Stimulated activated CD8-positive, alpha-beta memory T cell treated with anti-CD3 and anti-CD28 coated beads, Interleukin-2, amount 100 ng/mL, for 48 hours (primary cell): ENCODE data around the gene NAGS.
A peak's percentile ranks its signal among the peaks of the same experiment; 100 is the strongest.
"Not testable (repeated sequence)": the region's sequence is repeated elsewhere in the genome, so short reads cannot be mapped to it uniquely, and the experiment has no call there.

Experiments
- DNase-seq, 2 donors: peaks; one replicate each; pipeline ENCODE4 v3.0.0-alpha.2; 2020; ENCODE audit warnings: low read depth in 2 of 2

NAGS gene

GRCh38 chr17:43983515-43984411 lies 20.7 kb upstream of the NAGS start:
- no peak for DNase-seq

- no peak for DNase-seq
Measured at GRCh38 chr17:43984521-43984920, 19.9 kb upstream of the NAGS start.

GRCh38 chr17:43986225-43986981 lies 18.0 kb upstream of the NAGS start:
- DNase-seq = no peak

DNA sequence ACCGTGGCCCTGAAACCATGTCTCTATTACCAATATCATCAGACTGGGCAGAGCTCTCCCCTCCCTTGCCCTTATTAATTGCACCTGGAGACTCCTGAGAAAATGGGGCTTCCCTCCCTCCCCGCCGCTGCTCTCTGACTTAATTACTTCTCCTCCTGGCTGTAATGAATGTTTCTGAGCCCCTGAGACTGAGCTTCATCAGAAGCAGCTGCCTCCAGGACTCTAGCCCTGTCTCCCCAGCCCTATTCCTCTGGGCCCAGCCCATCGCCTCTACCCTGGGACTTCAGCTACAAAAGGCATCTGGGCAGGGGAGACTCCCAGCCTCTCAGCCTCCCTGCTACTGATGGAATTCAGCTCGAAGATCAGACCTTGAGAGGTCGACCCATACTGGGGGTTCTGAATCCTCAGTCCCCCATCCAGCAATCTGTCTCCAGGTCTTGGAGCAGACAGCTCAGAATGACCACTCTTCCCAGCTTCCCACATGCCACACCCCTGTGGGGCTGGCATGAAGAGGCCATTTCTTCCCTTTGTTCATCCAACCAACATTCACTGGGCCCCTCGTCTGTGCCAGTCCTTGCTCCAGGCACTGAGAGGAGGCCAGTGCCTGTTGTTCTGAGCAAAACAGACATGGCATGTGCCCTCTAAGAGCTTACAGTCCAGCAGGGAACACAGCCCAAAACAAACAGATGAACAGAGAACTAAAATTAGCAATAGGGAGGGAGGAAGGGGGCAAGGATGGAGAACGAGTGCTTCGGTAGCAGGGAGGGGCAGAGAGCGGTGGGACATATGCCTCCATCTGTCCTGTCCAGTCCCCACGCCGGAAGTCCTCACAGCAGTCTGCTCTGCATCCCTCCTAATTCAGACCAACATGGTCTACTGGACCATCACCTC lies 17.0 kb upstream of the NAGS start:
- DNase-seq = no peak

DNA sequence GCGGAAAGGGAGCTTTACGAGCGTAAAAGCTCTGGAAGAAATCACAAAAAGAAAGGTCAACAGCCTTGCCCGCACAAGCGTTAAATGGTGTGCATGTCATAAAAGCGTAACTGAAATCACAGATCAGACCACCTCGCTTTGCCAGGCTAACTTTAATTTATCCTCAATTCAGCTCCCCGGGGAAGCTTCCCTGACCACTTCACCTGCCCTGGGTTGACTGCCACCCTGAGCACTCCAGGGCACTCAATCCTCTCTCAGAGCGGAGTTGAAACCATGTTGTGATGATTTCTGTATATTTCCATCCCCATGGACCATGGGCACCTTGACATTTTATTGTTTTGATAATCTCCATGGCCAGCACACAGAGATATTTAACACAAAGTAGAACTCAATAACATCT lies 16.1 kb upstream of the NAGS start:
- DNase-seq = no peak

DNA sequence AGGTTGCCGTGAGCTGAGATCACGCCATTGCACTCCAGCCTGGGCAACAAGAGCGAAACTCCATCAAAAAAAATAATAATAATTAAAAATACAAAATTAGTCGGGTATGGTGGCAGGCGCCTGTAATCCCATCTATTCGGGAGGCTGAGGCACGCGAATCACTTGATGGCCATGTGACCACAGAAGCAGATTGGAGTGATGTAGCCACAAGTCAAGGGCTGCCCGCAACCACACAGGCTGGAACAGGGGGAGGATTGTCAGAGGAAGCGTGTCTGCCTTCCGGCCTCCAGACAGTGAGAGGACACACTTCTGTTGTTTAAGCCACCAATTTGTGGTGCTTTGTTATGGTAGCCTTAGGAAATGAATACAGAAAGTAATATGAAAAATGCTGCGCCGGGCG lies 11.8 kb upstream of the NAGS start:
- no peak for DNase-seq

DNA sequence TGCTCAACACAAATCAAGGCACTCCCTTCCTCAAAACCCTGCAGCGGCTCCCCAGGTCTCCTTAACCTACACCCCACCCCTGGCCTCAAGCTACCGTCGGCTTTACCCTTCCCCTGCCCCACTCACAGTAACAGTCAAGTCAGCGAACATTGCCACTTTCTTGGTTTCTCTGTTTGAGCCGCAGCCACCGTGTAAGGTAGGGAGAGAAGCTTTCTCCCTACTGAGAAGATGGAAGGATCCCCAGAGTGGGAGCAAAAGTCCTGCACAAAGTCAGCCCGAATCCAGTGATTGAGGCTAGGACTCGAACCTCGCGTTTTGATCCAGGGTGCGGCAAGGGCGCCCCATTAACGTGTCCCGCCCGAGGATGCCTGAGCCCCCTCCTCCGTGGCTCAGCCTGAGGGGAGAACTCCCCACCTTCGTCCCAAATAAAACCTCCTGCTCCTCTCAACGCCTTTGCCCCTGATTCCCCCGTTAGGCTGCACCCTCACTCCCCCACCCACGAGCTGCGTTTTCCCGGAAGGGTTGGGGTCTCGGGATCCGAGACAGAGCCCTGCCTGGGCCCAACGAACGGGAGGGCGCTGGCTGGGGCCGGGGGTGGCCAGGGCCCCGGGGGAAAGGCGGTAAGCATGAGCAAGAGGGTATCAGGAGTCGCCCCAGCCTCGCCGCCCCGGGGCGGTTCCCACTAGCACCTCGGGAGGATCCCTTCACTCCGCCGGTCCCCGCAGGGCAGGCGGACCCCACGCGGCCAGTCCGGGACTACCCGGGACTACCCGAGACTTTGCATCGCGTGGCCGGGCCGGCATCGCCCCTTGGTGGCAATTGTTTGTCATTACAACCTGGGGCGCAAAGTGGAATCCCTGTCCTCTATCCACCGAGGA lies 9.9 kb upstream of the NAGS start:
- DNase-seq = peak; percentile 51 to 59

DNA sequence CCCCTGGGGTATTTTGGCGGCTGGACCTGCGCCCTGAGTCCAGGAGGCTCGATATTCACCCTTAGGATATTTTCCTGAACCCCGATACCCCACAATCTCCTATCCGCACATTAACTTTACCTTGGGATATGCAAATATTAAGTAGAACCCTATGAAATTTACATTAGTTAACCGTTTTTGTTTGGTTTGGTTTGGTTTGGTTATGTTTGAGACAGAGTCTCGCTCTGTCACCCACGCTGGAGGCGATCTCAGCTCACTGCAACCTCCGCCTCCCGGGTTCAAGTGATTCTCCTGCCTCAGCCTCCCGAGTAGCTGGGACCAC lies 9.3 kb upstream of the NAGS start:
- no peak for DNase-seq

DNA sequence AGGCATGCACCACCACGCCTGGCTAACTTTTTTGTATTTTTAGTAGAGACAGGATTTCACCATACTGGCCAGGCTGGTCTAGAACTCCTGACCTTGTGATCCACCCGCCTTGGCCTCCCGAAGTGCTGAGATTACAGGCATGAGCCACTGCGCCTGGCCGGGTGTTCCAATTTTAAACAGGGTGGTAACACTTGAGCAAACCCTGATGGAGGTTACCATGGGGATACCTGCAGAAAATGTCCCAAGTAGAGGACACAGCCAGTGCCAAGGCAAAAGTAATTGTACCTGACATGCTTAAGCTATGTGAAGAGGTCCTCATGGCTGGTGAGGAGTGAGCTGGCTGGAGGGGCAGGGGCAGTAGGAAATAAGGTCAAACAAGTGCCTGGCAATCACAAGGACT lies 7.2 kb upstream of the NAGS start:
- DNase-seq = not testable (repeated sequence)

DNA sequence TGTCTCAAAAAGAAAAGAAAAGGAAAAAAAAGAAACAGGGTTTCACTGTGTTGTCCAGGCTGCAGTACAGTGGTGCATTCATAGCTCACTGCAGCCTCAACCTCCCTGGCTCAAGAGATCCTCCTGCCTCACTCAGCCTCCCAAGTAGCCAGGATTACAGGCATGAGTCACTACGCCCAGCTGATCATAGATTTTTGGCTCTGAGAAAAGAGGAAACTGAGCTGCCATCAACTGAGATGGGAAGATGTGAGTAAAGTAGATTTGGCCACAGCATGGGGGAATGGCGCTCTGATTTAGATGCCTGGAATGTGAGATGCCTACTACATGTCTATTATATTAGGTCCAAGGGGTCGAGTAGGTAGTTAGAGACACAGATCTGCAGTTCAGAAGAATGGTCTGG lies 5.9 kb upstream of the NAGS start:
- DNase-seq = no peak

DNA sequence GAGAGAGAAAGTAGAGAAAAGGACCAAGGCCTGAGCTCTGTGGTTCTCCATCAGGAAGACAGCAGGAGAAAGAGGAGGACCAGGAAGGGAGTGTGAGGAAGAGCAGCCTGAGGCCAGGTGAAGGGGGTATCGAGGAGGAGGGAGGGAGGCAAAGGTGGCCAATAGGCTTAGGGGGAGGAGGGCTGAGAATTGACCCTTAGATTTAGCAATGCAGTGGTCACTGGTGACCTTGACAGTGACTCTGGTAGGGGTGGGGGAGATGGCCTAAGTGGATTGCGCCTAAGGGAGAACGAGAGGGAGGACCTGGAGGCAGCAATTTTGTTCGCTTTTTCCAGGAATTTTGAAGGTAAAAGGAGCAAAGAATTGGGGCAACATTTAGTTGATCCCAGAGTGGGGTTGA lies 5.4 kb upstream of the NAGS start:
- no peak for DNase-seq

DNA sequence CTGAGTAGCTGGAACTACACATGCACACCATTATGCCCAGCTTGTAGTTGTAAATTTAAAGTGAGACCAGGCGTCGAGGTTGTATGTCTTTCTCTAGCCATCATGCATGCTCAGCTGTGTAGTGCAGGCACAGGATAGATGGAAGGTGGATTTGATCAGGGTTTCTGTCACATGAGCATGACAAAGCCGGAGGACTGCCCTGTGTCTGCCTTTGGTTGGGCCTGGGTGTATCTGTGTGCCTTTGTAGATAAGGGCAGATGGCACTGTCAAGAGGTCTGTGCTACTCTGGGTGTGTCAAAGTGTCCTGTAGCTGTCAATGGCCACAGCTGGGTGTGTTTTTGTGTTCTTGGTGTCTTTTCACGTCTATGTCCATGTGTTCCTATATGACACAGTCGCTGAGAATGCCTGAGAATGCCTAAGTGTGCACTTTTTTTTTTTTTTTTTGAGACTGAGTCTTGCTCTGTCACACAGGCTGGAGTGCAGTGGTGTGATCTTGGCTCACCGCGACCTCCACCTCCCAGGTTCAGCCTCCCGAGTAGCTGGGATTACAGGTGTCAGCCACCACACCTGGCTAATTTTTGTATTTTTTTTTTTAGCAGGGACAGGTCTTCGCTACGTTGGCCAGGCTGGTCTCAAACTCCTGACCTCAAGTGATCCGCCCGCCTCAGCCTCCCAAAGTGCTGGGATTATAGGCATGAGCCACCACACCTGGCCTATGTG lies 4.1 kb upstream of the NAGS start:
- DNase-seq = no peak

GRCh38 chr17:44000871-44001460 lies 3.5 kb upstream of the NAGS start:
- no peak for DNase-seq

GRCh38 chr17:44001461-44001920 lies 2.9 kb upstream of the NAGS start:
- DNase-seq = no peak

- no peak for DNase-seq
Measured at GRCh38 chr17:44002141-44002848, 2.1 kb upstream of the NAGS start.

DNA sequence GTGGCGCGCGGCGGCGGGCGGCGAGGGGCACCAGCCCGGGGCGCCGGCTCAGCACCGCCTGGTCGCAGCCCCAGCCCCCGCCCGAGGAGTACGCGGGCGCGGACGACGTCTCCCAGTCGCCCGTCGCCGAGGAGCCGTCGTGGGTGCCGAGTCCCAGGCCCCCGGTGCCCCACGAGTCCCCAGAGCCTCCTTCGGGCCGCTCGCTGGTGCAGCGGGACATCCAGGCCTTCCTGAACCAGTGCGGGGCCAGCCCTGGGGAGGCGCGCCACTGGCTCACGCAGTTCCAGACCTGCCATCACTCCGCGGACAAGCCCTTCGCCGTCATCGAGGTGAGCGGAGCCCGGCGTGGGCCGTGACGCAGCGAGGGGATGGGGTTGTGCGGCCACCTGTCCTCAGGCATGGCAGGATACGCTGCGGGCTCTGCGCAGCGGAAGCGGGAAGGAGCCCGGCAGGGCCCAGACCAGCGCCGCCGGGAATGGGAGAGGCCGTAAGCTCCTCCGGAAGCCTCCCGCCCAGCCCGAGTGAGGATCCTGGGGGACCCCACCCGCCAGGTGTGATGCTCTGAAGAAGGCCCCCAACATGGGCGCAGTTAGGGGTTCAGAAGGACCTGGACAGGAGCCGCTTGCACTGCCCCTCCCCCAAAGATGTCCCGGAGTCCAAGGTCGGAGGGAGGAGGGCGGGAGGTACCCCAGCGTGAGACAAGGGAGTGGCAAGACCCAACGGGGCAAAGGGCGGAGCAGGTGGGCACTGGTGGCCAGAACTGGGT lies 522 bp downstream of the NAGS start:
- no peak for DNase-seq

DNA sequence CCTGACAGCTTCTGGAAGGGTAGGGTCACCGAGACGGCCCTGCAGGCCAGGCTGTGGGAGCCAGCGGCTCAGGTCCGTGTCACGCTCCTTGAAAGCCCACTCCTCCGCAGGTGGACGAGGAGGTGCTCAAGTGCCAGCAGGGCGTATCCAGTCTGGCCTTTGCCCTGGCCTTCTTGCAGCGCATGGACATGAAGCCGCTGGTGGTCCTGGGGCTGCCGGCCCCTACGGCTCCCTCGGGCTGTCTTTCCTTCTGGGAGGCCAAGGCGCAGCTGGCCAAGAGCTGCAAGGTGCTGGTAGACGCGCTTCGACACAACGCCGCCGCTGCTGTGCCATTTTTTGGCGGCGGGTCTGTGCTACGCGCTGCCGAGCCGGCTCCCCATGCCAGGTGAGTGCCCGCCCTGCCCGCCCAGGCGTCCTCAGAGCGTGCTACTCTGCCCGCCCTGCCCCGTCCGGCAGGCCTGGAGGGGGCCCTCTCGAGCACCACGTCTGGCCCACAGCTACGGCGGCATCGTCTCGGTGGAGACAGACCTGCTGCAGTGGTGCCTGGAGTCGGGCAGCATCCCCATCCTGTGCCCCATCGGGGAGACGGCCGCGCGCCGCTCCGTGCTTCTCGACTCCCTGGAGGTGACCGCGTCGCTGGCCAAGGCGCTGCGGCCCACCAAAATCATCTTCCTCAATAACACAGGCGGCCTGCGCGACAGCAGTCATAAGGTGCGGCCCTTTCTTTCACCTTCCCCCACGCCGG lies 1.3 kb downstream of the NAGS start:
- no peak for DNase-seq

DNA sequence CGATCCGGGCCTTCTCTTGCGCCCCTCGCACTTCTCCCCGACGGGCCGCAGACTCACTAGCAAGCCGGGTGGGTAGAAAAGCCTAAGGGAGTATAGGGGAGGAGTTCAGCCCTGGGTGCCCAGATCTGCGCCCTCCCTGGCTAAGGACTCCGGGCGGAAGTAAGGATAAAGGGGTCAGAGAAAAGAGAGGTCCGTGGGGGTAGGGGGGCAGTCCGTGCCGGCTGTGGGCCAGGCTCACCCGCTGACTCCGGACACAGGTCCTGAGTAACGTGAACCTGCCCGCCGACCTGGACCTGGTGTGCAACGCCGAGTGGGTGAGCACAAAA lies 1.8 kb downstream of the NAGS start:
- no peak for DNase-seq
